Measurements from ENCODE around the gene STK11IP. TPM values are rescaled to one million over a fixed set of nuclear protein-coding genes. Genes with fewer than 3 reads are reported as not detected.

The STK11IP gene
- total and polyA plus RNA-seq, 2 of the 13 experiments (the other 11 are each of a cell fraction or from before 2014, with no cell fraction given), result 12.8 to 24.0 TPM

DNA sequence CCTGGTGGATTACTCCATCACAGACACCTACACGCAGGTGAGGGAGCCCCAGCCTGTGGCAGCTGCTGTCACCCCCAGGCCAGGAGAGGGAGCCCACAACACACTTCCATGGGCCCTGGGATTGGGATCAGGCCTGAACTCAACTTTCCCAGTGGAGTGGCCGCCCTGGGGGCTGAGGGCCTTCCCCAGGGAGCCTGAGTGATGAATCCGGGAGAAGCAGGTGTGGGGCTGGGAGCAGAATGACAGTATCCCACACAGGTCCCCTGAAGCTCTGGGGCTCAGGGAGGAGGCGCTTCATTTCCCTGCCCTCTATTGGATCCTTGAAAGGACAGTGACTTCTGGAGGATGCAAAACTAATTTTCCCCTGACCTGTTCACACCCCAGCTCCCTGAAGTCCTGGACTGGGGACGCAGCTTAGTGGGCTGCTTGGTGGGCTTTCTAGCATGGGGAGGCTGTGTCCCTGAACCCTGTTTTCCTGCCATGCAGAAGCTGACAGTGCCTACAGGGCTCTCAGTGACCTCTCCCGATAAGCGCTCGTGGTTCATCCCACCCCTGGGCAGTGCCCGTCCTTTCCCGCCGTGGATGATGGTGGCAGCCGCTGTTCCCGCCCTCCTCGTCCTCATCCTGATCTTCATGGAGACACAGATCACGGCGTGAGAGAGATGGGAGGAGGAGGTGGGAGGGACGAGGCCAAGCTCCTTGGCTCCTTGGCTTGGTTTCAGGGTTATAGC lies 40.7 kb downstream of the STK11IP start (continued):
- TF ChIP-seq, protein P1, sequence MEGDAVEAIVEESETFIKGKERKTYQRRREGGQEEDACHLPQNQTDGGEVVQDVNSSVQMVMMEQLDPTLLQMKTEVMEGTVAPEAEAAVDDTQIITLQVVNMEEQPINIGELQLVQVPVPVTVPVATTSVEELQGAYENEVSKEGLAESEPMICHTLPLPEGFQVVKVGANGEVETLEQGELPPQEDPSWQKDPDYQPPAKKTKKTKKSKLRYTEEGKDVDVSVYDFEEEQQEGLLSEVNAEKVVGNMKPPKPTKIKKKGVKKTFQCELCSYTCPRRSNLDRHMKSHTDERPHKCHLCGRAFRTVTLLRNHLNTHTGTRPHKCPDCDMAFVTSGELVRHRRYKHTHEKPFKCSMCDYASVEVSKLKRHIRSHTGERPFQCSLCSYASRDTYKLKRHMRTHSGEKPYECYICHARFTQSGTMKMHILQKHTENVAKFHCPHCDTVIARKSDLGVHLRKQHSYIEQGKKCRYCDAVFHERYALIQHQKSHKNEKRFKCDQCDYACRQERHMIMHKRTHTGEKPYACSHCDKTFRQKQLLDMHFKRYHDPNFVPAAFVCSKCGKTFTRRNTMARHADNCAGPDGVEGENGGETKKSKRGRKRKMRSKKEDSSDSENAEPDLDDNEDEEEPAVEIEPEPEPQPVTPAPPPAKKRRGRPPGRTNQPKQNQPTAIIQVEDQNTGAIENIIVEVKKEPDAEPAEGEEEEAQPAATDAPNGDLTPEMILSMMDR (CRISPR knock-in tag; IDR thresholded peaks at IDR 0.05), result peak; percentile 55
- no peak for TF ChIP-seq ARNT2 (CRISPR knock-in tag; IDR thresholded peaks at IDR 0.05; ENCODE audit: low read depth)

GRCh38 chr2:219638948-219639755 lies 41.5 kb downstream of the STK11IP start:
- POLR2A ChIA-PET, result no interaction called here
- CTCF ChIA-PET (ENCODE audit: low intra/inter-chr PET ratio, low total read pairs), result no interaction called here
- WGBS (ENCODE audit: low lambda C conversion rate), result 32% methylated on average over 18 of the region's 24 CpGs

More at GRCh38 chr2:219638948-219639755, 41.5 kb downstream of the STK11IP start:
- DNase-seq (ENCODE audit: low spot score), result no peak
- Histone ChIP-seq H3K27me3 (ENCODE audit: control insufficient read depth in 1 of 2, insufficient read depth in 2 of 2, low read length in 2 of 2) (peaks cover 25 to 89% of the 10 kb centered on the region in 2 experiments), H3K4me3 (replicated peaks in 1 of 3; ENCODE audit: insufficient read depth in 1 of 3, low read depth in 2 of 3, low read length in 3 of 3) (no peak overlapping the region), H3K9me3 (ENCODE audit: low read length) (no peaks in the 10 kb centered on the region), H3K36me3 (replicated peaks in 1 of 2; ENCODE audit: control insufficient read depth in 1 of 2, insufficient read depth in 2 of 2, low read length in 2 of 2) (no peaks in the 10 kb centered on the region), H2AFZ (ENCODE audit: low read length) (no peak overlapping the region), H4K20me1 (ENCODE audit: insufficient read depth, low read length) (no peaks in the 10 kb centered on the region), H3K4me1 (ENCODE audit: insufficient read depth, low read length) (peaks cover 9% of the 10 kb centered on the region), H3K27ac (ENCODE audit: extremely low read length, insufficient read depth, low read length) (no peak overlapping the region), H3K4me2 (ENCODE audit: low read depth, low read length) (no peak overlapping the region), H3K9ac (ENCODE audit: insufficient read depth, low read depth, low read length) (no peak overlapping the region), H3K79me2 (ENCODE audit: insufficient read depth, low read length) (no peaks in the 10 kb centered on the region)
- TF ChIP-seq KLF6 (CRISPR knock-in tag; IDR thresholded peaks at IDR 0.05) (no peak), LCORL (IDR thresholded peaks at IDR 0.05) (no peak), LCORL (CRISPR knock-in tag; IDR thresholded peaks at IDR 0.05) (no peak), TCF7L2 (IDR thresholded peaks at IDR 0.05; ENCODE audit: low read depth, low read length) (no peak), YY1 (IDR thresholded peaks at IDR 0.05; ENCODE audit: insufficient read depth, insufficient replicate concordance, low read depth, low read length) (no peak), ZNF605 (CRISPR knock-in tag; IDR thresholded peaks at IDR 0.05) (no peak), ZNF30 (CRISPR knock-in tag; IDR thresholded peaks at IDR 0.05) (no peak), ZNF792 (CRISPR knock-in tag; IDR thresholded peaks at IDR 0.05) (no peak), ZNF619 (CRISPR knock-in tag; IDR thresholded peaks at IDR 0.05) (no peak), ZBTB21 (CRISPR knock-in tag; IDR thresholded peaks at IDR 0.05) (no peak), ZC3H4 (CRISPR knock-in tag; IDR thresholded peaks at IDR 0.05; ENCODE audit: borderline replicate concordance) (no peak), NR2F1 (CRISPR knock-in tag; IDR thresholded peaks at IDR 0.05) (no peak), ESRRA (CRISPR knock-in tag; IDR thresholded peaks at IDR 0.05; ENCODE audit: low read depth) (no peak), ERF (CRISPR knock-in tag; IDR thresholded peaks at IDR 0.05) (no peak), ZNF367 (CRISPR knock-in tag; IDR thresholded peaks at IDR 0.05; ENCODE audit: borderline replicate concordance) (no peak), PTBP1 (IDR thresholded peaks at IDR 0.05; ENCODE audit: low read depth, low read length, poor library complexity, severe bottlenecking) (no peak)
- no peak for ATAC-seq
- intact Hi-C loops (cut with micrococcal nuclease; ENCODE audit: unreplicated experiment), result no loop called here
- in situ Hi-C loops (cut with HindIII; ENCODE audit: extremely low pct_ligation_motif_present, low pct_unique_long_range_greater_than_20kb), result no loop called here
- no peak for FAIRE-seq
- BruUV-seq (replicated peaks), result no TSS peak

All from HepG2 (cell line).